Measurements from ENCODE around the gene SLC17A7.

The SLC17A7 gene

DNA sequence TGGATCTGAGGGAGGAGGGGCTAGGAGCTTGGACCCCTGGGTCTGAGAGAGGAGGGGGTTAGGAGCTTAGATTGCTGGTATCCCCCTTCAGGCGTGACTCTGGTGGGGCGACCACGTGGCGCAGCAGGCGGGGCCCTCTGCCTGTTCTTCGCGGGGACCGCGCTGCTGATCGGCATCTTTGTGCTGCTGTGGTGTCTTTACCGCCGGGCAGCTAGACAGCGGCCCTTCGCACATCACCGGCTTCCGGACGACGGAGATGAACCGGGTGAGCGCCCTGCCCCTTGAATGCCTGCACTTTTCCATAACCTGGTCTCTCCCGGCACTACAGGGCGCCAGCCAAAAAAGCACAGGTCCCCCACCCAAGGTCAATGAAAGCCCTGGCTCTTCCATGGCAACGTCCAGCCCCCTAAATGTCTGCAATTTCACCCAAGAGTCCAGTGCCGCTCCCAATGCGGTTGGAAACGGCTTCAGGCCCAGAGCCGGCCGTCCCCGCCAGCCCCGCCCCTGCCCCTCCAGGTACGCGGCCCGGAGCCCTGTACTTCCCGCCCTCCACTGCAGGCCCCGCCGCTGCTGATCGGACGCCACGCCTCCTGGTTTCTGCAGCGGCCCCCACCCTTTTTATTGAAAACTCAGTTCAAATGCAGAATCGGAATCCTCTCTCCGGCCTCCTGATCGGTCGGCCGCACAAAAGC is 13.3 kb downstream of the SLC17A7 start:
- H3K27ac ChIP-seq: no peak overlapping the region

DNA sequence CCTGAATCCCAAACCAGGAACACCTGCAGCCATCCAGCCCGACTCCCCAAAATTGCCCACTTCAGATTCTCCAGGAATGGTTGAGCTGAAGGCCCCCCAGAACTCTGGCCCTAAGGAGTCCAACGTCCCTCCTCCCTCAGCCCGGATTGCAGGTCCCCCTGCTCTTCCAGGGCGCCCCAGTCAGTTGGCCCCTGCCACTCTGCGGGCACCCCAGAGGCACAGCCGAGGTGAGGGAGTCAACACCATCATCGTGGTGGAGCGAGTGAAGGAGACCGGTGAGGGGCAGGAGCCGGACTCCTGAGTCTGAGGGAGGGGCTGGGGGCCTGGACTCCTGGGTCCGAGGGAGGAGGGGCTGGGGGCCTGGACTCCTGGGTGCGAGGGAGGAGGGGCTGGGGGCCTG is 14.0 kb downstream of the SLC17A7 start:
- TF ChIP-seq, protein P1, sequence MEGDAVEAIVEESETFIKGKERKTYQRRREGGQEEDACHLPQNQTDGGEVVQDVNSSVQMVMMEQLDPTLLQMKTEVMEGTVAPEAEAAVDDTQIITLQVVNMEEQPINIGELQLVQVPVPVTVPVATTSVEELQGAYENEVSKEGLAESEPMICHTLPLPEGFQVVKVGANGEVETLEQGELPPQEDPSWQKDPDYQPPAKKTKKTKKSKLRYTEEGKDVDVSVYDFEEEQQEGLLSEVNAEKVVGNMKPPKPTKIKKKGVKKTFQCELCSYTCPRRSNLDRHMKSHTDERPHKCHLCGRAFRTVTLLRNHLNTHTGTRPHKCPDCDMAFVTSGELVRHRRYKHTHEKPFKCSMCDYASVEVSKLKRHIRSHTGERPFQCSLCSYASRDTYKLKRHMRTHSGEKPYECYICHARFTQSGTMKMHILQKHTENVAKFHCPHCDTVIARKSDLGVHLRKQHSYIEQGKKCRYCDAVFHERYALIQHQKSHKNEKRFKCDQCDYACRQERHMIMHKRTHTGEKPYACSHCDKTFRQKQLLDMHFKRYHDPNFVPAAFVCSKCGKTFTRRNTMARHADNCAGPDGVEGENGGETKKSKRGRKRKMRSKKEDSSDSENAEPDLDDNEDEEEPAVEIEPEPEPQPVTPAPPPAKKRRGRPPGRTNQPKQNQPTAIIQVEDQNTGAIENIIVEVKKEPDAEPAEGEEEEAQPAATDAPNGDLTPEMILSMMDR (conservative IDR thresholded peaks at IDR 0.05): no peak
- TF ChIP-seq ZFX (IDR thresholded peaks at IDR 0.05): no peak
- no peak overlapping the region for H3K27ac ChIP-seq

More for the DNA sequence above, 13.3 kb downstream of the SLC17A7 start:
- no peak for TF ChIP-seq ZFX (IDR thresholded peaks at IDR 0.05)
- TF ChIP-seq, protein P1 (conservative IDR thresholded peaks at IDR 0.05): no peak

DNA sequence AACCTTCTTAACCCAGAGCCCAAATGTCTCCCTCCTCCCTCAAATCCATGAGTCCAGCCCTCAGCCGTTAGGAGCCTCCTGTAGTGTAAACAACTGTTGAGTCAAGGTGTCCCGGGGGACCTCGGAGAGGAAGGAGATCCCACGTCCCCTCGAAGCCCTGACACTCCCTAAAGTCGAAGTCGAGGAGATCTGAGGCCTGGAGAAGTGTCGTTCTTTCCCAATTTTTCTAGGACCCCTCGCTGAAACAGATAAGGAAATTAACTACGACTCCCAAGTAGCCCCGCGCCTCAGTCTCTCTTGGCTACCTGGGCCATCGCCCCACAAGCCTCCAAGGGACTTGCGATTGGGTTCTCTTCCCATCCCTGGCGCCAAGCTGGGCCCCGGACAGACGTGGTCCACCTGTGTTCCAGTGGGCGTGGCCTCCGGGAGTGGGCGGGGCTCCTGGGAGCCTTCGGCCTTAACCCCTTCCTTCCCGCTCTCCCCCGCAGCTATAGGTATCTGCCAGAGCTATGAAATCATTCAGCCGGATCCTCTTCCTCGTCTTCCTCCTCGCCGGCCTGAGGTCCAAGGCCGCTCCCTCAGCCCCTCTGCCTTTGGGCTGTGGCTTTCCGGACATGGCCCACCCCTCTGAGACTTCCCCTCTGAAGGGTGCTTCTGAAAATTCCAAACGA is 15.3 kb downstream of the SLC17A7 start:
- H3K27ac ChIP-seq: no peak overlapping the region
- TF ChIP-seq ZFX (IDR thresholded peaks at IDR 0.05): no peak
- TF ChIP-seq, protein P1 (conservative IDR thresholded peaks at IDR 0.05): no peak

DNA sequence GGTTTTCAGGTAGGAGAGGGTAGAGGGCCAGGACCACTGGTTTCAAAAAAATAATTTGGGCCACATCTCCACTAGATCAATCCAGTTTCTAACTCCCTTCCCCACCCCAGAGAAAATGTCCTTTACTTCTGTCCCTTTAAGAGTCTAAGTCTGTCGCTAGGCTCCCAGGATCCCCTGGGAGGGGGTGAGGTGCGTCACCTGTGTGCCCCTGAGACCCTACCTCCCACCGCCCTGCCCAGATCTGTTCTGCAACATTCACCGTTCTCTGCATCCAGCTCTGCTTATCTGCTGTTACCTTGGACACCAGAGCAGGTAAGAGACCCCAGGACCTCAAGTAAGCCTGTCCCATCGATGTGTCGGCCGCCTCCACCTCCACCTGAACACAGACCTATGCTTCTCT is 16.1 kb downstream of the SLC17A7 start, which contains the start of gene GFY:
GFY (plus strand) TSS at position 211 of the 400 bp plus-strand sequence. CDS start 1,043 bp downstream, outside the sequence.
- TF ChIP-seq, protein P1 (conservative IDR thresholded peaks at IDR 0.05): no peak
- TF ChIP-seq ZFX (IDR thresholded peaks at IDR 0.05): no peak
- H3K27ac ChIP-seq: no peak within 1 kb of the TSS

DNA sequence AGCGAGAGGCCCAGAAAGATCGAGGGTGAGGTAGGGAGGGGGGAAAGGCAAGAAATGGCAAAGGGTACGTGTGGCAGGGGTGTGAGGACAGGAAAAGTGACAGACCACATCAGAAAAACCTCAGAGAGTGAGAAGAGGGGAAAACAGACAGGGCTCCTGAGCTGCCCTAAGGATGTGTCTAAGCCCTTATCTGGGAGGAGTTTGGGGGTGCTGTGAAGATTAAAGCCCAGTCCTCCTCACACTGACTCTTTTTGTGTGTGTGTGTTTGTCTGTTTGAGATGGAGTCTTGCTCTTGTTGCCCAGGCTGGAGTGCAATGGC is 17.4 kb downstream of the SLC17A7 start:
- no peak overlapping the region for H3K27ac ChIP-seq
- TF ChIP-seq ZFX (IDR thresholded peaks at IDR 0.05): no peak
- TF ChIP-seq, protein P1 (conservative IDR thresholded peaks at IDR 0.05): no peak

DNA sequence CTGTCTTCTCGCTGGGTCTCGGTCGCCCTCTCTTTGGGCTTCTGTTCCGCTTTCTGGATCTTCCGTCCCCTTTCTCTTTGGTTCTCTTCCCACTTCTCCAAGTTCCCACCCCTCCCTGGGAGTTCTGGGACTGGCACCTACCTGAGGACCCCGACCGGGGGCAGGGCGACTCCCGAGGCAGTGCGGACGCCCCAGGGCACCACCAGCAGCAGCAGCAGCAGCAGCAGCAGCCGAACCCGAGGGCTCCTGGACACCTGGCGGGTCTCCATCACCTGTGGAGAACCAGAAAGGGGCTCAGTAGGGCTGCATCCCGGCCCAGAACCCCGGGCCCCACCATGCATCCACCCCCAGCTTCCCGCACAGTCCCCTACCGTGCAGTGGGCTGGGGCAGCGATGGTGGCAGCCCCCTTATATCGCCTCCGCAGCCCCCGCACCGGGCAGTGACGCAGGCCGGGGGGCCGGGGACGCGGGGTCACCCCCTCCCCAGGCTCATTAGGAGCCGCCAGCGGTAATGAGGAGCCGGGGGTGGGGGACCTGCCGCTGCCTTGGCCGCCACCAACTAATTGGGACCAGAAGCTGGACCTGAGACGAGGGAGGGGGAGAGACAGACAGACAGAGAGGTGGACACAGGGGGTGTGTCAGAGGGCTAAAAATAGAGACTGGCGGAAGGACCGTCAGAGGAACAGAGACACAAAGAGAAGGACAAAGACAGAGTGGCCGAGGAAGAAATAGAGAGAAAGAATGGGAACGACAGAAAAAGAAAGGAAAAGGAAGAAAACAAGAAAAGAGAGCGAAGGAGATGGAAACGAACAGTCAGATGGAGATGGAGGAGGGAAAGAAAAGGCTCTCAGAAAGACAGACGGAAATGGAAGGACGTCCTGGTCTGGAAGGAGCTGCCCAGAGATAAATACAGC is 18.0 kb downstream of the SLC17A7 start, which contains the start of gene PTH2:
PTH2 (minus strand) TSS at position 371 of the 914 bp plus-strand sequence; CDS start at position 269, 102 bp downstream.
- TF ChIP-seq, protein P1 (conservative IDR thresholded peaks at IDR 0.05): no peak
- TF ChIP-seq ZFX (IDR thresholded peaks at IDR 0.05): no peak
- H3K27ac ChIP-seq: no peak within 1 kb of the TSS

Data from C4-2B (cell line).